ENCODE measurements around the gene UBXN6.

The UBXN6 gene

DNA sequence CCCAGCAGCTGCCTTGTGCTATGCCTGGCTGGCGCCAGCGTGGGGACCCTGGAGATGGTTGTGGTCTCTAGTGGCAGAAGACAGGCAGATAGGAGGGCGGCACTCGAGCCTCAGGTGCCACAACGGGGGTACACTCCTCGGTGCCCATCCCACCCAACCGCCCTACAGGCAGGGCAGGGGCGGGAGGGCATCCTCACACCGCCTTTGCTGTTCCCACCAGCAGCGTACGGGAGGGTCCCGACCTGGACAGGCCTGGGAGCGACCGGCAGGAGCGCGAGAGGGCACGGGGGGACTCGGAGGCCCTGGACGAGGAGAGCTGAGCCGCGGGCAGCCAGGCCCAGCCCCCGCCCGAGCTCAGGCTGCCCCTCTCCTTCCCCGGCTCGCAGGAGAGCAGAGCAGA lies 44.1 kb upstream of the UBXN6 start:
- no peak overlapping the region for H3K27ac ChIP-seq (replicated peaks)
- H3K27me3 ChIP-seq (ENCODE audit: insufficient read depth, poor library complexity, severe bottlenecking) = no peaks in the 10 kb centered on the region
- no peak overlapping the region for H3K4me3 ChIP-seq (replicated peaks; ENCODE audit: insufficient read depth, low read length)
- TF ChIP-seq POLR2AphosphoS5 (IDR thresholded peaks at IDR 0.05; ENCODE audit: low read depth) (no peak), CTCF (IDR thresholded peaks at IDR 0.05; ENCODE audit: insufficient read depth, low read length) (no peak), GABPA (IDR thresholded peaks at IDR 0.05; ENCODE audit: low read depth) (no peak), SPI1 (IDR thresholded peaks at IDR 0.05; ENCODE audit: borderline replicate concordance, low read depth) (no peak)
- TF ChIP-seq, protein P1, sequence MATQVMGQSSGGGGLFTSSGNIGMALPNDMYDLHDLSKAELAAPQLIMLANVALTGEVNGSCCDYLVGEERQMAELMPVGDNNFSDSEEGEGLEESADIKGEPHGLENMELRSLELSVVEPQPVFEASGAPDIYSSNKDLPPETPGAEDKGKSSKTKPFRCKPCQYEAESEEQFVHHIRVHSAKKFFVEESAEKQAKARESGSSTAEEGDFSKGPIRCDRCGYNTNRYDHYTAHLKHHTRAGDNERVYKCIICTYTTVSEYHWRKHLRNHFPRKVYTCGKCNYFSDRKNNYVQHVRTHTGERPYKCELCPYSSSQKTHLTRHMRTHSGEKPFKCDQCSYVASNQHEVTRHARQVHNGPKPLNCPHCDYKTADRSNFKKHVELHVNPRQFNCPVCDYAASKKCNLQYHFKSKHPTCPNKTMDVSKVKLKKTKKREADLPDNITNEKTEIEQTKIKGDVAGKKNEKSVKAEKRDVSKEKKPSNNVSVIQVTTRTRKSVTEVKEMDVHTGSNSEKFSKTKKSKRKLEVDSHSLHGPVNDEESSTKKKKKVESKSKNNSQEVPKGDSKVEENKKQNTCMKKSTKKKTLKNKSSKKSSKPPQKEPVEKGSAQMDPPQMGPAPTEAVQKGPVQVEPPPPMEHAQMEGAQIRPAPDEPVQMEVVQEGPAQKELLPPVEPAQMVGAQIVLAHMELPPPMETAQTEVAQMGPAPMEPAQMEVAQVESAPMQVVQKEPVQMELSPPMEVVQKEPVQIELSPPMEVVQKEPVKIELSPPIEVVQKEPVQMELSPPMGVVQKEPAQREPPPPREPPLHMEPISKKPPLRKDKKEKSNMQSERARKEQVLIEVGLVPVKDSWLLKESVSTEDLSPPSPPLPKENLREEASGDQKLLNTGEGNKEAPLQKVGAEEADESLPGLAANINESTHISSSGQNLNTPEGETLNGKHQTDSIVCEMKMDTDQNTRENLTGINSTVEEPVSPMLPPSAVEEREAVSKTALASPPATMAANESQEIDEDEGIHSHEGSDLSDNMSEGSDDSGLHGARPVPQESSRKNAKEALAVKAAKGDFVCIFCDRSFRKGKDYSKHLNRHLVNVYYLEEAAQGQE (IDR thresholded peaks at IDR 0.05; ENCODE audit: insufficient replicate concordance, low read depth) = no peak
- no peak for DNase-seq (ENCODE audit: low read depth in 1 of 2, low spot score in 1 of 2)

GRCh38 chr19:4500841-4501591 lies 43.4 kb upstream of the UBXN6 start:
- Histone ChIP-seq H3K27ac (replicated peaks) (no peak overlapping the region), H3K4me3 (replicated peaks; ENCODE audit: insufficient read depth, low read length) (no peak overlapping the region), H3K27me3 (ENCODE audit: insufficient read depth, poor library complexity, severe bottlenecking) (no peaks in the 10 kb centered on the region)
- no peak for DNase-seq (ENCODE audit: low read depth in 1 of 2, low spot score in 1 of 2)
- TF ChIP-seq GABPA (IDR thresholded peaks at IDR 0.05; ENCODE audit: low read depth) = no peak
- no peak for TF ChIP-seq CTCF (IDR thresholded peaks at IDR 0.05; ENCODE audit: insufficient read depth, low read length)
- no peak for TF ChIP-seq SPI1 (IDR thresholded peaks at IDR 0.05; ENCODE audit: borderline replicate concordance, low read depth)
- TF ChIP-seq, protein P1 (IDR thresholded peaks at IDR 0.05; ENCODE audit: insufficient replicate concordance, low read depth) = no peak
- no peak for TF ChIP-seq POLR2AphosphoS5 (IDR thresholded peaks at IDR 0.05; ENCODE audit: low read depth)

GRCh38 chr19:4499855-4500254 lies 42.3 kb upstream of the UBXN6 start:
- no peak overlapping the region for H3K4me3 ChIP-seq (replicated peaks; ENCODE audit: insufficient read depth, low read length)
- no peak overlapping the region for H3K27ac ChIP-seq (replicated peaks)
- no peak for DNase-seq (ENCODE audit: low read depth in 1 of 2, low spot score in 1 of 2)
- TF ChIP-seq POLR2AphosphoS5 (IDR thresholded peaks at IDR 0.05; ENCODE audit: low read depth) (no peak), CTCF (IDR thresholded peaks at IDR 0.05; ENCODE audit: insufficient read depth, low read length) (no peak), GABPA (IDR thresholded peaks at IDR 0.05; ENCODE audit: low read depth) (no peak), SPI1 (IDR thresholded peaks at IDR 0.05; ENCODE audit: borderline replicate concordance, low read depth) (no peak)
- TF ChIP-seq, protein P1 (IDR thresholded peaks at IDR 0.05; ENCODE audit: insufficient replicate concordance, low read depth) = no peak
- no peaks in the 10 kb centered on the region for H3K27me3 ChIP-seq (ENCODE audit: insufficient read depth, poor library complexity, severe bottlenecking)
